Right lobe of liver (tissue), 6 donors: ENCODE measurements around the gene SYT14. TPM values are rescaled to one million over a fixed set of nuclear protein-coding genes. Genes with fewer than 3 reads are reported as not detected.
"Not testable (repeated sequence)": the region's sequence is repeated elsewhere in the genome, so short reads cannot be mapped to it uniquely, and the experiment has no call there.

Experiments
- ATAC-seq, 4 donors: fragments of 200-7000 bp; cut with Tn5 transposase; one replicate each; pipeline ENCODE4 v1.9.1; 2020; ENCODE audit warnings: mild to moderate bottlenecking in 4 of 4, moderate library complexity in 4 of 4
- DNase-seq, 3 donors: peaks; one replicate each; pipeline ENCODE4 v3.0.0-alpha.2; 2020
- H3K27ac ChIP-seq, 3 donors: fragments of 200-600 bp; one replicate each; pipeline ENCODE4 v1.8.0; 2022
- H3K27me3 ChIP-seq, 2 donors: fragments of 200-600 bp; one replicate each; pipeline ENCODE4 v1.8.0; 2022
- H3K36me3 ChIP-seq, 4 donors: fragments of 200-600 bp; sonication (generic) in 1 of 4; one replicate each; pipeline versions ENCODE4 v1.5.1 to v1.8.0; 2017 to 2022; ENCODE audit warnings: control low read depth in 1 of 4
- H3K4me1 ChIP-seq, 4 donors: fragments of 200-600 bp; sonication (generic) in 1 of 4; one replicate each; pipeline versions ENCODE4 v1.5.1 to v1.8.0; 2017 to 2022; ENCODE audit warnings: control low read depth in 1 of 4
- H3K4me3 ChIP-seq, 3 donors: fragments of 200-600 bp; one replicate each; pipeline ENCODE4 v1.8.0; 2022
- H3K9me3 ChIP-seq, 4 donors: fragments of 200-600 bp; sonication (generic) in 1 of 4; one replicate each; pipeline versions ENCODE4 v1.5.1 to v1.8.0; 2017 to 2022; ENCODE audit warnings: control low read depth in 1 of 4
- POLR2A ChIP-seq: fragments of 450-650 bp; IDR thresholded peaks from one replicate; pipeline ENCODE4 v1.6.1; 2017; ENCODE audit warnings: antibody characterized with exemption, mild to moderate bottlenecking
- WGBS: methylation state at CpG from one replicate; pipeline ENCODE4 v1.1.6; 2018; ENCODE audit warnings: low coverage, low lambda C conversion rate; ENCODE audit not compliant: insufficient coverage; ENCODE audit errors: missing lambda C conversion rate; 5-methylcytosine and 5-hydroxymethylcytosine counted together
- intact Hi-C, 2 donors: fragments of 100-400 bp; cut with DNase I; formaldehyde crosslinking; loops; one replicate each; pipeline versions ENCODE4 v1.11.2 to v1.14.1; 2022
- total RNA-seq, 6 experiments: library from RNA; depleted of rRNA in 2 of 6; stranded (reverse); fragments of >200 nt in 2 of 6; fragmentation: NEBNext Ultra II Directional in 3 of 6; extraction: Animal tissue kit (Norgen Biotek cat#: 25700) in 3 of 6; gene quantifications; one replicate each; pipeline versions ENCODE4 v1.1.0 to v1.2.4, GENCODE V29; 2016 to 2023
- TF ChIP-seq, protein P1 (sequence below), 4 donors: fragments of 200-600 bp in 3 of 4; fragments of 450-650 bp in 1 of 4; IDR thresholded peaks; one replicate each; pipeline versions ENCODE4 v1.5.1 to v1.8.0; 2016 to 2022; ENCODE audit warnings: antibody characterized with exemption in 4 of 4, mild to moderate bottlenecking in 2 of 4
- donor health status: DM: no; HTN: yes; CAD: no.
- donor health status: DM: no; HTN: no; CAD: no.
- donor health status: DM: no; HTN: no; CAD: no.
- donor health status: DM: no; HTN: yes; CAD: no.
- donor health status: DM: no; HTN: yes; CAD: no.

The SYT14 gene
- total RNA-seq, 6 experiments from 2014 or later = not detected

DNA sequence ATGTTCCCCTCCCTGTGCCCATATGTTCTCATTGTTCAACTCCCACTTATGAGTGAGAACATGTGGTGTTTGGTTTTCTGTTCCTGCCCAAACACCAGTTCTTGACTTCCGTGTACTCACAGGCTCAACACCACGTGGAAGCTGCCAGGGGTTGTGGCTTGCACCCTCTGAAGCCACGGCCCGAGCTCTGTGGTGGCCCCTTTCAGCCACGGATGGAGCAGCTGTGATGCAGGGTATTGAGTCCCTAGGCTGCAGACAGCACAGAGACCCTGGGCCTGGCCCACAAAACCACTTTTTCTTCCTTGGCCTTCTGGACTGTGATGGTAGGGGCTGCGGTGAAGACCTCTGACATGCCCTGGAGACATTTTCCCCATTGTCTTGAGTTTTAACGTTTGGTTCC is 111.6 kb downstream of the SYT14 start:
- 47% methylated on average over 6 of the region's 7 CpGs for WGBS
- Histone ChIP-seq H3K27ac (no peak overlapping the region), H3K9me3 (no peaks in the 10 kb centered on the region), H3K36me3 (no peaks in the 10 kb centered on the region), H3K4me3 (no peak overlapping the region), H3K27me3 (no peaks in the 10 kb centered on the region), H3K4me1 (no peaks in the 10 kb centered on the region)
- no peak for TF ChIP-seq POLR2A
- TF ChIP-seq, protein P1, sequence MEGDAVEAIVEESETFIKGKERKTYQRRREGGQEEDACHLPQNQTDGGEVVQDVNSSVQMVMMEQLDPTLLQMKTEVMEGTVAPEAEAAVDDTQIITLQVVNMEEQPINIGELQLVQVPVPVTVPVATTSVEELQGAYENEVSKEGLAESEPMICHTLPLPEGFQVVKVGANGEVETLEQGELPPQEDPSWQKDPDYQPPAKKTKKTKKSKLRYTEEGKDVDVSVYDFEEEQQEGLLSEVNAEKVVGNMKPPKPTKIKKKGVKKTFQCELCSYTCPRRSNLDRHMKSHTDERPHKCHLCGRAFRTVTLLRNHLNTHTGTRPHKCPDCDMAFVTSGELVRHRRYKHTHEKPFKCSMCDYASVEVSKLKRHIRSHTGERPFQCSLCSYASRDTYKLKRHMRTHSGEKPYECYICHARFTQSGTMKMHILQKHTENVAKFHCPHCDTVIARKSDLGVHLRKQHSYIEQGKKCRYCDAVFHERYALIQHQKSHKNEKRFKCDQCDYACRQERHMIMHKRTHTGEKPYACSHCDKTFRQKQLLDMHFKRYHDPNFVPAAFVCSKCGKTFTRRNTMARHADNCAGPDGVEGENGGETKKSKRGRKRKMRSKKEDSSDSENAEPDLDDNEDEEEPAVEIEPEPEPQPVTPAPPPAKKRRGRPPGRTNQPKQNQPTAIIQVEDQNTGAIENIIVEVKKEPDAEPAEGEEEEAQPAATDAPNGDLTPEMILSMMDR (IDR thresholded peaks at IDR 0.05) = no peak
- DNase-seq (no peak), ATAC-seq (no peak)
- intact Hi-C loops = no loop called here

DNA sequence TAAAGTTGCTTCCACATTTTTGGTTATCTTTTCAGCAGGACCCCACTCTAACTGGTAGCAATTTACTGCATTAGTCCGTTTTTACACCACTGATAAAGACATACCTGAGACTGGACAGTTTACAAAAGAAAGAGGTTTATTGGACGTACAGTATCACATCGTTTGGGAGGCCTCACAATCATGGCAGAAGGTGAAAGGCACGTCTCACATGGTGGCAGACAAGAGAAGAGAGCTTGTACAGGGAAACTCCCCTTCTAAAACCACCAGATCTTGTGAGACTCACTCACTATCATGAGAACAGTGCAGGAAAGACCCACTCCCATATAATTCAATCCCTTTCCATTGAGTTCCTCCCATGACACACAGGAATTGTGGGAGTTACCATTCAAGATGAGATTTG is 112.5 kb downstream of the SYT14 start:
- H3K36me3 ChIP-seq, H3K27me3 ChIP-seq, H3K9me3 ChIP-seq, H3K4me3 ChIP-seq, intact Hi-C loops, H3K27ac ChIP-seq, H3K4me1 ChIP-seq, ATAC-seq, DNase-seq: not testable (repeated sequence)
- WGBS = 16% methylated on average over 4 of the region's 4 CpGs

DNA sequence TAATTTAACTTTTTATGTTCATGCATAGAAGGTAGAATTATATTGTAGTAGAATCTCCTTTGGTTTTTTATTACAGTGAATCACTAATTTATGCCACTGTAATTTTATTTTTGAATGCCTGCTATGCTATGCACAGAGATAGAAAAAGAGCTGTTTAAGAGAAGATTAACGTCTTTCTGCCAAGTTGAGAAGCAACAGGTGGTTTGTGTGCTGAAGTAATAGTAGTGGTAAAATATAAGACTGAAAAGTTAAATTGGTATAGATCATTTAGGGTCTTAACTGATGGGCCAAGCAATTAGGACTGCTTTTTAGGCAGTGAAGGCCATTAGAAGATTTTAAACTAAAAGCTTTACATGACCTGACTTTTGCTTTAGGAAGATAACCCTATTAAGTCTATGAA is 115.1 kb downstream of the SYT14 start:
- DNase-seq (no peak), ATAC-seq (no peak)
- Histone ChIP-seq H3K27me3 (no peaks in the 10 kb centered on the region), H3K27ac (no peak overlapping the region), H3K9me3 (no peaks in the 10 kb centered on the region), H3K4me1 (no peaks in the 10 kb centered on the region), H3K4me3 (no peak overlapping the region), H3K36me3 (no peaks in the 10 kb centered on the region)
- intact Hi-C loops = no loop called here
- TF ChIP-seq, protein P1 (IDR thresholded peaks at IDR 0.05) = no peak
- no peak for TF ChIP-seq POLR2A
- WGBS = 44% methylated on average over 1 of the region's 1 CpG

DNA sequence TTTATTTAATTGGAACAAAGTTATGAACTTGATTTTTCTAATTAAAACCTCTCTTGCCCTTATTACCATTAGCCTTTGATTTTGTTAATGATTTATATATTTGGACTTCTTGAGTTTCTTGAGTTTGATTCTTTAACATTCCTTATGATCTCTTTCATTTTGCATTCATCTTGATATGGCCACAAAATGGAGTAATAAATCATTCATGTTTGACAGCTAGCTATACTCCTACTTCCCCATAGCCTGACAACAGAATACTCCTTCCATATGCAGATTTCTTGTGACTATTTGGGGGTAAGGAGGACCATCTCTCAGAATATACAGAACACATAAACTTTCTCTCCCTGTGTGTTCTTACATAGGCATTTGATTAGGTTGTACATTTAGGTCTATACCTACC is 119.6 kb downstream of the SYT14 start:
- H3K4me1 ChIP-seq = no peaks in the 10 kb centered on the region
- intact Hi-C loops = no loop called here
- H3K36me3 ChIP-seq = no peaks in the 10 kb centered on the region
- ATAC-seq (no peak), DNase-seq (no peak)
- no peaks in the 10 kb centered on the region for H3K9me3 ChIP-seq
- H3K27ac ChIP-seq = no peak overlapping the region
- no peak overlapping the region for H3K4me3 ChIP-seq
- no peaks in the 10 kb centered on the region for H3K27me3 ChIP-seq
- no peak for TF ChIP-seq POLR2A
- TF ChIP-seq, protein P1 (IDR thresholded peaks at IDR 0.05) = no peak

DNA sequence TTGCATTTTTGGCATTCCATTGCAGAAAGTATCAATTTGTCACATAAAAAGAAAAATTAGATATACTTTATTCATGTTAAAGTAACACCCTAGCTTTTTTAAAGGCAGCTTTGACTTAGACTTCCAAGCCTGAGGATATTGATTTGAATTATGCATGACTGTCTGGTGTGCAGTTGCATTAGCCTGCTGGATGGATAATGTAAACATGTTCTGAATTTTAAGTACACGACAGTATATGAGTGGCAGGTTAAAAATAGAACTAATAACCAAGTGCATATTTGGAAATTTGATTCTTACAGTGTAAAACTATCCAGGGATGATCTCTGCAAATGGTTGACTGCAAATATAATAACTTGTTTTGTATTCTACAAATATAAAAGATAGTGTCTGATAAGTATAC is 124.0 kb downstream of the SYT14 start:
- WGBS = 42% methylated on average over 1 of the region's 1 CpG
- no peak for ATAC-seq
- intact Hi-C loops = no loop called here

More for the DNA sequence above, 124.0 kb downstream of the SYT14 start:
- H3K9me3 ChIP-seq = no peaks in the 10 kb centered on the region
- H3K27me3 ChIP-seq = no peaks in the 10 kb centered on the region
- no peak overlapping the region for H3K4me3 ChIP-seq
- H3K27ac ChIP-seq = no peak overlapping the region
- TF ChIP-seq, protein P1 (IDR thresholded peaks at IDR 0.05) = no peak
- no peak for TF ChIP-seq POLR2A
- no peaks in the 10 kb centered on the region for H3K36me3 ChIP-seq
- no peaks in the 10 kb centered on the region for H3K4me1 ChIP-seq
- no peak for DNase-seq
